Keratinocyte (primary cell): ENCODE measurements around the gene FAM20C. TPM values are rescaled to one million over a fixed set of nuclear protein-coding genes. Genes with fewer than 3 reads are reported as not detected.

ENCODE experiments used
- DNase-seq: peaks from one replicate; pipeline ENCODE4 v3.0.0-alpha.2; 2011; ENCODE audit warnings: low read depth, missing footprints, low spot score
- FAIRE-seq: peaks from 2 replicates; lab custom pipeline; 2011; peaks lifted over from hg19 to GRCh38; lab: Jason Lieb, UNC
- H2AFZ ChIP-seq: 2 replicates; pipeline ENCODE4 v1.6.0; 2012; ENCODE audit warnings: low read length, control low read depth, inconsistent platforms; ENCODE audit not compliant: control insufficient read depth
- H3K27ac ChIP-seq: 2 replicates; pipeline ENCODE4 v1.5.1; 2011; ENCODE audit warnings: low read length; ENCODE audit not compliant: control insufficient read depth, insufficient read depth
- H3K27me3 ChIP-seq: 3 replicates; pipeline ENCODE4 v1.6.0; 2011; ENCODE audit warnings: low read length; ENCODE audit not compliant: control insufficient read depth, insufficient read depth; ENCODE audit errors: extremely low read depth
- H3K36me3 ChIP-seq, 2 experiments: 2 replicates in 1 of 2; 3 replicates in 1 of 2; pipeline ENCODE4 v1.5.1; 2011; ENCODE audit warnings: low read length in 2 of 2, mild to moderate bottlenecking in 1 of 2; ENCODE audit not compliant: control insufficient read depth in 2 of 2, insufficient read depth in 2 of 2; ENCODE audit errors: extremely low read depth in 1 of 2
- H3K4me1 ChIP-seq: 3 replicates; pipeline ENCODE4 v1.5.1; 2011; ENCODE audit warnings: low read length; ENCODE audit not compliant: control insufficient read depth, insufficient read depth; ENCODE audit errors: extremely low read depth
- H3K4me2 ChIP-seq: 3 replicates; pipeline ENCODE4 v1.6.0; 2011; ENCODE audit warnings: low read depth, low read length; ENCODE audit not compliant: control insufficient read depth, insufficient read depth; ENCODE audit errors: extremely low read depth
- H3K4me3 ChIP-seq, 3 experiments: fragments of 200-600 bp in 1 of 3; sonication (generic) in 1 of 3; 2 replicates in 2 of 3; 3 replicates in 1 of 3; pipeline ENCODE4 v1.5.1; 2011 to 2016; ENCODE audit warnings: low read length in 3 of 3, mild to moderate bottlenecking in 3 of 3, control low read depth in 2 of 3, inconsistent platforms in 1 of 3, low read depth in 1 of 3, mixed read lengths in 1 of 3, mixed run types in 1 of 3, moderate library complexity in 1 of 3; ENCODE audit not compliant: control insufficient read depth in 2 of 3, insufficient read depth in 2 of 3; ENCODE audit errors: extremely low read depth in 1 of 3
- H3K79me2 ChIP-seq: 2 replicates; pipeline ENCODE4 v1.6.0; 2012; ENCODE audit warnings: low read length; ENCODE audit not compliant: control insufficient read depth, insufficient read depth
- H3K9ac ChIP-seq: 3 replicates; pipeline ENCODE4 v1.6.0; 2011; ENCODE audit warnings: low read length; ENCODE audit not compliant: control insufficient read depth, insufficient read depth; ENCODE audit errors: extremely low read depth
- H3K9me1 ChIP-seq: 3 replicates; pipeline ENCODE4 v1.6.0; 2011; ENCODE audit warnings: low read length; ENCODE audit not compliant: control insufficient read depth, insufficient read depth; ENCODE audit errors: extremely low read depth
- H3K9me3 ChIP-seq: 2 replicates; pipeline ENCODE4 v1.5.1; 2012; ENCODE audit warnings: low read depth, low read length; ENCODE audit not compliant: control insufficient read depth
- H4K20me1 ChIP-seq: 3 replicates; pipeline ENCODE4 v1.6.0; 2011; ENCODE audit warnings: low read length; ENCODE audit not compliant: control insufficient read depth, insufficient read depth; ENCODE audit errors: extremely low read depth
- CTCF ChIP-seq, 3 experiments: IDR thresholded peaks in 1 of 3; conservative IDR thresholded peaks in 1 of 3; optimal IDR thresholded peaks in 1 of 3; 2 replicates in 2 of 3; 3 replicates in 1 of 3; pipeline versions ENCODE3 to v1.5.1; 2011; ENCODE audit warnings: low read length in 3 of 3, mild to moderate bottlenecking in 3 of 3, moderate library complexity in 2 of 3, control low read depth in 1 of 3, inconsistent platforms in 1 of 3; ENCODE audit not compliant: insufficient read depth in 2 of 3; ENCODE audit errors: extremely low read depth in 1 of 3
- EZH2 ChIP-seq: IDR thresholded peaks from one replicate; pipeline ENCODE4 v1.6.1; 2012; ENCODE audit warnings: inconsistent platforms, mild to moderate bottlenecking, low read length, moderate library complexity
- dilution Hi-C: fragments of 300-500 bp; cut with MboI; formaldehyde crosslinking; loops from one replicate; pipeline ENCODE4 v1.7.0; 2020; ENCODE audit warnings: low sequenced_read_pairs; ENCODE audit not compliant: extremely low pct_ligation_motif_present
- polyA plus RNA-seq, 5 experiments: library from polyadenylated mRNA; depleted of rRNA in 3 of 5; stranded (reverse) in 3 of 5; stranded (forward) in 1 of 5; unstranded in 1 of 5; fragments of >200 nt; gene quantifications; 1 replicate in 1 of 5; 2 replicates in 3 of 5; 3 replicates in 1 of 5; pipeline versions ENCODE4 v1.2.1 to v1.2.3, GENCODE V29; 2011 to 2012; ENCODE audit warnings: missing spikeins in 2 of 5, low read depth in 1 of 5, low replicate concordance in 1 of 5

Gene FAM20C
- polyA plus RNA-seq, 1 donor (not counting 4 experiments of a cell fraction or from before 2014, with no cell fraction given) = 3.8 TPM

DNA sequence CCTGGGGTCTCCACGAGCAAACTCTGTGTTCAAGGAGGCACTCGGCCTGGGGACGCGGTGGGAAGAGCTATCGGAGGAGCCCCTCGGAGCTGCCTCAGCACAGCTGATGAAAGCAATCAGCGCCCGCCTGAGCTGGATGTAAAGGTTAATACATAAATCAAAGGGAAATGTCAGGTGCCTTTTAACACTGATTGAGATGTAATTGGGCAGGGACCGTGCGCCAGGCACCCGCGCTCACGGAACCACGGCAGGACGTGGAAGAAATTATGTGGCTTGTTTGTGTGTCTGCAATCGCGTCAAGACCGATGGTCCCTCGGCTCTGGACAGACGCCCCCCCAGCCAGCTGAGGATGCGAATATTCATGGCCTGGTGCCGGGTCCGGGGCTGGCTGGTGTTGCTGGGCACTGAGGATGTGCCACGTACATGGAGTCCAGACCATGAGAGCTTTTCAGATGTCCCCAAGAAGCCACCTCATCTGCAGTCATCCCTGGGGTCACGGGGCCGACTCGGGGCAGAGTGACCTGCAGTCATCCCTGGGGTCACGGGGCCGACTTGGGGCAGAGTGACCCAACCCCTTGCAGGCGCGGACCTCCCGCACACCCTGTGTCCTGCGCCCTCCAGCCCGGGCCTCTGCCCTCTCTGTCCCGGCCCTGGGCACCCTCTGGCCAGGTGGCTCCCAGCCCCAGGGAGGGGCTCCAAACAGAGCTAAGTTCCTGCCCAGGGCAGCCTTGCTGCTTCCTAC, 113.2 kb downstream of the FAM20C start:
- no peak overlapping the region for H3K4me2 ChIP-seq
- H3K9ac ChIP-seq = no peak overlapping the region
- no peak overlapping the region for H3K27ac ChIP-seq
- H3K79me2 ChIP-seq = no peaks in the 10 kb centered on the region
- no peaks in the 10 kb centered on the region for H3K9me1 ChIP-seq
- dilution Hi-C loops = no loop called here
- H2AFZ ChIP-seq = no peak overlapping the region
- no peaks in the 10 kb centered on the region for H4K20me1 ChIP-seq
- FAIRE-seq (no peak), DNase-seq (no peak)
- H3K4me1 ChIP-seq = no peaks in the 10 kb centered on the region
- peaks cover 5% of the 10 kb centered on the region for H3K9me3 ChIP-seq
- no peaks in the 10 kb centered on the region for H3K36me3 ChIP-seq
- no peak overlapping the region for H3K4me3 ChIP-seq
- no peaks in the 10 kb centered on the region for H3K27me3 ChIP-seq
- TF ChIP-seq EZH2 (no peak), CTCF (optimal IDR thresholded peaks at IDR 0.05 in 1 of 3, IDR thresholded peaks at IDR 0.05 in 1 of 3, conservative IDR thresholded peaks at IDR 0.05 in 1 of 3; ENCODE audit: extremely low read depth in 1 of 3, insufficient read depth in 2 of 3, low read length in 3 of 3) (no peak)

DNA sequence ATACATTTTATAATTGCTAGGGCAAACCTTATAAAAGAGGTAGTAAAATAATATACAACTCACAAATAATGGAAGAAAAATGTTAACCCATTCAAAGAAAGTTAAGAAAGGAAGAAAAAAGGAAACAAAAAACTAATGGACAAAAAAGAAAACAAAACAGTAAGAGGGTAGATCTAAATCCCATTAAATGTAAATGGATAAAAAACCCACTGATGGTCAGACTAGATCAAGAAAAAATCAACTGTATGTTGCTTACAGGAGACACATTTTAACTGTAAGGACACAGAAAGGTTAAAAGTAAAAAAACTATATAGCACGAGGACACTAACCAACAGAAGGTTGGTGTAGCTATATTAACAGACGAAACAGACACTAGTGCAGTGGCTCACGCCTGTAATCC, 115.6 kb downstream of the FAM20C start:
- Histone ChIP-seq H3K9ac (no peak overlapping the region), H3K27me3 (no peaks in the 10 kb centered on the region), H4K20me1 (no peaks in the 10 kb centered on the region), H3K4me3 (no peak overlapping the region), H3K9me3 (peaks cover 5% of the 10 kb centered on the region), H3K79me2 (no peaks in the 10 kb centered on the region), H3K4me2 (no peak overlapping the region), H2AFZ (no peak overlapping the region), H3K4me1 (peaks cover 13% of the 10 kb centered on the region), H3K36me3 (no peaks in the 10 kb centered on the region), H3K27ac (no peak overlapping the region), H3K9me1 (no peaks in the 10 kb centered on the region)
- TF ChIP-seq EZH2 = no peak
- no peak for TF ChIP-seq CTCF (optimal IDR thresholded peaks at IDR 0.05 in 1 of 3, IDR thresholded peaks at IDR 0.05 in 1 of 3, conservative IDR thresholded peaks at IDR 0.05 in 1 of 3; ENCODE audit: extremely low read depth in 1 of 3, insufficient read depth in 2 of 3, low read length in 3 of 3)
- DNase-seq (no peak), FAIRE-seq (no peak)
- dilution Hi-C loops = no loop called here
